HG03342 (cell line): ENCODE data around the gene FBXO48.
A peak's percentile ranks its signal among the peaks of the same experiment; 100 is the strongest.

ENCODE experiments used
- ATAC-seq: cut with Tn5 transposase; IDR thresholded peaks from one replicate; pipeline ENCODE4 v1.9.1; 2021; ENCODE audit warnings: mild to moderate bottlenecking, moderate library complexity; ENCODE audit not compliant: unreplicated experiment

The FBXO48 gene

DNA sequence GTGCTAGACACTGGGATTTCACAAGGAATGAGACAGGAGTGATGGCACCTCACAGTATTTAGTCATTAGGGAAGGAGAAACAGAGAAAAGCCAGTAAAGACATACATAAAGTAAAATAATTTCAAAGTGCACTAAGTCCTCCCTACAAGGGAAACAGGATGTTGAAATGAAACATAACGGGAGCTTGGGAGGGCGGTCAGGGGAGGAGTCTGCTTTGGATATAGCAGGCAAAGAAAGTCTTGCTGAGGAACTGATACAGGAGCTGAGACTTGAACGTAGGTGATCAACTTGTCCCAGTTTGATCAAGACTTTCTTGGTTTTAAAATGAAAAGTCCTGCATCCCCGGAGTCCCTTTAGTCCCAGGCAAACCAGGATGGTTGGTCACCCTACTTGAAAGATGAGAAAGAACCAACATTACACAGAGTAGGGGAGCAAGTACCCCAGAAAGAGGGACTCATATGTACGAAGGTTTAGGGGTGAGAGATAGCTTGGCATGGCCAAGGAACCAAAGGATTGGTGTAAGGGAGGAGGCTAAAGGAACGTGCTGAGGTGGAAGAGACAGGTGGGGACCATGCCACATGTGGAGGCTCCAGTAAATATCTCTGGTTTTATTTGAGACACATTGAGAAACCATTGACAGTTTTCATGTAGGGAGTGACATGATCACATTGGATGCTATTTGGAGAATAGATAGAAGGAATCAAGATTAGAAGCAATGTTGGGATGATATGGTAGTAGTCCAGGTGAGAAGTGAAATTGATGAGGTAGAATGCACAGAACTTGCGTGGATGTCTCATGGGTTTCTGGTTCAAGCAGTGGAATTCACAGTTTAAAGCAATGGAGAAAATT, 28.4 kb downstream of the FBXO48 start:
- no peak for ATAC-seq

DNA sequence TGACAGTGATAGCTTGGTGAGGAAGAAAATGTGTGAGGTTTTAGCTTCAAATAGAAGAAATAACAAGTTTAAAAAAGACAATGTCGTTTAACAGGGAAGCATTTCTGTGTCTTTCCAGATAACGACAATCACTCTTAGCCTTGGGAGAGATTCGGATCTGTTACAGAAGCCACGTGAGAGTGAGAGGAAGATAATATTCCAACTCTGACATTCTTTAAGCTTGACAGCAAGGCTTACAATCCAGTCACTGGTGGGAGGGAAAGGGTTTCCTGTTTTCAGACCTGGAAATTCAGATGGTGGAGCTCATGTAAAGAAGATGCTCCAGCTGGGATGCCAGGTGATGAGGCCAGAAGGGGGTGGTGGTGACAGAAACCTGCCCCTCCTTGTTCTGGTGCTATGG, 30.8 kb downstream of the FBXO48 start:
- no peak for ATAC-seq

DNA sequence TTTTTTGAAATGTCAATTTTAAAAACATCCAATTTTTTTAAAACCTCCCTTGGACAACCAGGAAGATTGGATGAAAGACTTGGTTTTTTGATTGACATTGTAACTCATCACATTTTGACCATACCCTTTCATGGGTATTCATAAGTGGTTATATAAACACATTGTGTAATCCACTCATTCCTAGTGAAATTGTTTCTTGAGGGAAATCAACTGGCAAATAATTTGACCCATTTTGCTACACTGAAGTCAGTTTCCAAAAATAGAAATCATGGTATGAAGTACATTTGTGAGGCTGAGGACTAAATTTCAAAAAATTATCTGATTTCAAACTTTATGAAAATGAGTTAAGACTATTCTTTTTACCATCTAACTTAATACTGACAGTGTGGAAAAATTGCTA, 31.5 kb downstream of the FBXO48 start:
- ATAC-seq: no peak

DNA sequence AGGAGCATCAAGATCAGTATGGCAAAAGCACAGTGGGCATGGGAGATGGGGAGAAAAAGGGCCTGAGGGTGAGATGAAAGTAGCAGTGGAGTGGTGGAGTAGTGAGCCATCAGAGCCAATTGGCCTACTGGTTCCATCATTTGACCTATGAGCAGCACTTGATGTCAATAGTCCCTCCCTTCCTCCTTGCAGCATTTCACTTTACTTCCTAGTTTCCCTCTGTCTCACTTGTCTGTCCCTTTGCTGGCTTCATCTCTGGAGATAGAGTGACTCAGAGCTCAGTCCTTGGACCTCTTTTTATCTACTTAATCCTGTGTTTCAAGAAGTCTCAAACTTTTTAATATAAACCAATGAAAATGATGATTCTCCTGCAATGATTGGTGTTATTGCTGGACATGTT, 32.1 kb downstream of the FBXO48 start:
- no peak for ATAC-seq

DNA sequence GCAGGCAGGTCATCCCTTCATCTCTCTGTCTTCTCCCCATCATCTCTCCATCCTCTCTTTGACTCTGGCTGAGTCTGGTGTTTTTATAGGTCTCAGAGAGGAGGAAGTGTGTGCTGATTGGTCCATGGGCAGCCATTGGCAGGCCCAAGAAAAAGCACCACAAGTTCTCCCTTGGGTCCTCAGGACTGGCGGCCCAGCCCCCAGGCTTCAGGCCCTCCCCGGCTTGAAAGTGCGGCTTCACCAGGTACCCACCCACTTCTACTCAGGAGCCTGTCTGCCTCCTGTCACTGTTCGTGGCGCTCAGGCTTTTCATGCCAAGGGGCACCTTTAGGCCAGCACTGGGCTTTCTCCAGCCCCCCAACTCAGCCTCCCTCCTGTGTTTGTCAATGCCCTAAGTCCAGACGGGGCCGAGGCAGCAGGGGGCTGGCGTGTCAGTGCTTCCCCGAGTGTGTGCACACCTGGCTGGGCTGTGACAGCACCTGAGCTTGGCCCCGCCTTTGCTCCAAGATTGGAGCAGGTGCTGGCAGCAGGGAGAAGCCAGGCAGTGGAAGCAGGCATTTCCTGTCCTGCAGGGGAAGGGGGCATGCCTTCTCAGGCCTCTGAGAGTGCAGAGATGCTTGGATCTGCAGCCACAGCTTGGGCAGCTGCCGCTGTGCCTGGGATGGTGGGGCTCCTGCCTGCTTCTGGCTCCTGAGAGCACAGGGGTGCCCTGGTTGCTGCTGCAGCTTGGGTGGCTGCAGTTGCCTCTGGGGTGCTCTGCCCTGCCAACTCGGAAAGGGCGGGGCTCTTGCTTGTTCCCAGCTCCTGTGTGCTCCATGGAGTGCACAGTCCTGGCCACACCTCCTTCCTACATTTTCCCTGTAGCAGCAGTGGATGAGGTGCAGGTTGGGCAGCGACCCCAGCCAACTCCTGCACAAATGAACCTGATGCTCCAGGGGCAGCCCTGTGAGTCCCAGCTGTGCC, 34.1 kb downstream of the FBXO48 start:
- no peak for ATAC-seq

DNA sequence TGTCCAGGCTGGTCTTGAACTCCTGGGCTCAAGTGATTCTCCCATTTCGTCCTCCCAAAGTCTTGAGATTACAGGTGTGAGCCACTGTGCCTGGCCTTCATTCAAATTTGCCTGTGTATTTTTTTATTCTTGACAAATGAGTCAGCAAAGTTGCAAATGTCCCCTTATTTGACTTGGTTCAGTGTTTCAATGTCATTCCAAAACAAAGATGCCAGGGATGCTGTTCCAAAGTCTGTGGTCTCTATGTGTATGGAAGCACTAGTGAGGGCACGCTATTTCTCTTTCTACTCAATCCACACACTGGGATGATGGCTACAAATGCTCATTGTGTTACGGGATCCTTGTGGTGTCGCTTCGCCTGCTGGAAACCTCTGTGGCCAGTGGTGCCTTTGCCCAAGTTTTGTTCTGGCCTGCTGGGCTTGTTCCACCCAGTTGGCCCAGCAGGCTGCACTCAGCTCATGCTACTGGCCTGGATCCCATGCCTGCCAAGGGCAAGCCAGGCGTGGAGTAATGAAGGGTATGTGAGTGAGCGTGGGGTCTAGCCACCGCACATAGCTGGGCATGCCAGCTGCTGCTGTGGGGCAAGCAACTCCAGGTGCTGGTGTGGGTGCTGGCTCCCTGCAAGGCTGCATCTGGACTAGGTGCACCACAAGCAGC, 35.6 kb downstream of the FBXO48 start:
- ATAC-seq: no peak

DNA sequence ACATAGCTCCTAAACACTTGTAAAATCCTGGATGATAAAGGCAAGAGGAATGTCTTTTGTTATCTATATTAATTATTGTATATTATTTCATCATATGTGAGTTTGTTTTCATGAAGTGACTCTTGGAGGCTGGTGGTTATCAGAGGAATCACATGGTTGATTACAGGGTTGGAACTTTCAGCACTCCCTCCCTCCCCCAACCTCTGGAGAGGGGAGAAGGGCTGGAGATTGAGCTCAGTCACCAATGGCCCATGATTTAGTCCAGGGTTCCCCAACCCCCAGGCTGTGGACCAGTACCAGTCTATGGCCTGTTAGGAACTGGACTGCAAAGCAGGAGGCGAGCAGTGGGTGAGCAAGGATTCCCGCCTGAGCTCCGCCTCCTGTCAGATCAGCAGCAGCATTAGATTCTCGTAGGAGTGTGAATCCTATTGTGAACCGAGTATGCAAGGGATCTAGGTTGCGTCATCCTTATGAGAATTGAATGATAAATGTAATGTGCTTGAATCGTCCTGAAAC, 37.7 kb downstream of the FBXO48 start:
- ATAC-seq: no peak

DNA sequence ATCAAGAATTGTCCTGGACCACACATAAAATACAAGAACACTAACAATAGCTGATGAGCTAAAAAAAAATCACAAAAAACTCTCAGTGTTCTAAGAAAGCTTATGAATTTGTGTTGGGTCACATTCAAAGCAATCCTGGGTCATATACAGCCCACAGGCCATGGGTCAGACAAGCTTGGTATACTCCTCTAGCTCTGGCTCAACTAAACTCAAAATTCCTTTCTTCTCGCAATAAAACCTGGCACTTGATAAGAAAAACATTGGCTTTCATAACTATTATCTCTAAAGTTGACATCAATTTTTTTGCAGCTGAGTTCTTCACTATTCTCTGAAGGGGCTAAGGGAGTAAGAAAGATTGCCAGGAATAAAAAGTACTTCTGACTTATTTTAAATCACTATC, 38.3 kb downstream of the FBXO48 start:
- no peak for ATAC-seq

DNA sequence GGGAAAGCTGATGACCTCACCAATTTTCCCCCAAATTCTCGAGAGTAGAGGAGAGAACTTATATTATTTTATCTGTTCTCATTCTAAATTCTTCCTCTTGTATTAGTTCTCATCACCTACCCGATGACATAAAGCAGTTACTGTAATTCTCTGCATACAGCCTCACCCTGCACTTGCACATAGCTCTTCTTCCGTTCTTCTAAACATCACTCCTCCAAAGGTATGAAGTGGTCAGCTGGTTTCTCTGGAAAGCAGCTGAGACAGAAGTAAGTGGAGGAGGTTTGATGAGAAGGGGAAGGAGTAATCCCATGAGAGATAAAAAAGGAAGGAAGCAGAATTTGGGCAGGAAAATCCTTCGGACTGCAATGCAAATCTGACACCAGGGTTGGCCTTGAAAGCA, 39.0 kb downstream of the FBXO48 start:
- no peak for ATAC-seq

DNA sequence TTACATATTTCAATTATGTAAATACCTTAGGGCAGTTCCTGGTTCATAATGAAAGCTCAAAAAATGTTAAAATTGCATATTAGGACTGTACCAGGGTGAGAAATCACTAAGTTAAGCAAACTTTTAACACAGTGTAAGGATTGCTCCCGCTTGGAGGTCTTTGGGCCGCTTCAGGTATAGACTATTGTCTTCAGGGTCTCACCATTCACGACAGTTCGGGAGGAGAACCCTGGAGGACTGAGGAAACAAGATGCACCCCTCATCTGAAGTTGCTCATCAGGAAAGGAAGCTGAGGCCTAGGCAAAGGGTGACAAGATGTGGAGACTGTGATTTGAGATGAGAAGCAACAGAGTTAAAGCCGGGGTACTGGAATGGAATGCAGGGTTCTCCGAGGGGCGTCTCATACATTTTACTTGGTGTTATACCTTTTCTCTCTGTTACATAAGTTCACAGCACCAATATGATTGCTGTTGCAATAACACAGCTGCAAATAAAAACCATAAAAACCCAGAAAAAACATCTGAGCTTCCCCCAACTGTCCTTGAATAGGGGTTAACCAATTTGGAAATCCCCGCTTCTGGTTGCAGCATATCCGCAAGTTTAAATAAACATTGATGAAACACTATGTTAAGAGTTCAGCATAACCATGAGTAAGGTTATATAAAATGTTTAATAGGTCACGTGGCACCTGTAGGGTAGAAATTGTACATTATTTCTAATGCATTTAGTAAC, 40.1 kb downstream of the FBXO48 start:
- peak; percentile 27 for ATAC-seq

DNA sequence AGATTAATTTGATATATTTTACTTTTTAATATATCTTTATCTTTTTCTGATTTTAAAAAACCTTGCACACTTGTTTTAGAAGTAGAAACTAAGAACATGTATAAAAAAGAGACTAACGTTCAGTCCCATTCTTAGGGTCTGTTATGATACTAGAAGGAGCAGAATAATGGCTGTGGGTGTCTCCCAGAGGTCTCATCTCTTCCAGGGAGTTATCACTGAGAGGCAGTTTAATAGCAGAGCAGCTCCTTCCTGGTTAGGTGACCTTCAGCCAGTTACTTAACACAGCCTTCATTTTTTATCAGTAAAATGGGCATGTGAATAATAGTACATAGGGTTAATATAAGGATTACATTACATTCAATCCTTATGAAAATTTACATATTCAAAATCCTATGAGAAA, 40.6 kb downstream of the FBXO48 start:
- no peak for ATAC-seq

DNA sequence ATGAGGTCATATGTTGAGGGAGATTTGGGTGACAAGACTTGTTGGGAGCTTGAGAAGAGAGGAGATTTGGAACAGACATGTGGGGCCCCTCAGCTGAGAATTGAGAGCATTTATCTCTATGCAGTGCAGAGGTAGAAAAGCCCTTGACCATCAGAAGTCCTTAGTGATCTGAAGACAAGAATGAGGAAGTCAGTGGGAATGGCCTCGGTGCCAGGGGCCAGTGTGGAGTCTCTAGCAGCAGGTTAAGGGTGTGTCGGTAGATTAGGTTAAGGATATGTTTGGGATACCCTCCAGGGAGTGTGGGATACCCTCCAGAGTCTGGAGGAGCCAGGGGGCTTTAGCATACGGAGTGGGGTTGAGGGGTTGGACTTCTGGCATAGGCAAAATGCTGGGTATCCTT, 41.6 kb downstream of the FBXO48 start:
- ATAC-seq: no peak

DNA sequence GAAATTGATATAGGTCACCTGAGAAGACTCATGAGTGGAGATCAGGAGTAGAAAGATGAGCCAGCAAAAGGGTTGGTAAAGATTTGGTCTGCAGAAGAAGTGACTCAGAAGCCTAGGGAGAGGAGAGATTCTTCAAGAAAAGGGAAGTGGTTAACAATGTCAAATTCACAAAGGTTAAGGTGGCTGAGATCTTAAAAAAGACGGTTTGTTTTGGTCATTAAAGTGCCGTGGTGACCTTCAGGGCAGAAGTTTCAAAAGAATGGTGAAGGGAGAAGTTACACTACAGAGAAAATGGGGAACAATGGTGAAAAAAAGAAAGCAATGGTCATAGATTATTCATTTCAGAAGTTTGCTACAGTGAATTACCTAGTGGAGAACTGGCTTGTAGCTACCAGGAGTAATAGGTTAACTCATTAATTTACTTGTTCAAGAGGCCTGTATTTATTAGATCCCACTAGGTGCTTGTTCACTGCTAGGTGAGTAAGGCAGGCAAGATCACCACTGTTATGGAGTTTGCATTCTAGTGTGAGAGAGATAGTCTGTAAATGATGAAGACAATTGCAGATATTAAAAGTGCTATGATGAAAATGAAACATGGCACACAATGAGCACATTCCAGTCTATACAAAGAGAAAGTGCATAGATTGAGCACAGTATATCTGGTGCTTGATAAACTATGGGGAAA, 43.0 kb downstream of the FBXO48 start:
- peak; percentile 76 for ATAC-seq

DNA sequence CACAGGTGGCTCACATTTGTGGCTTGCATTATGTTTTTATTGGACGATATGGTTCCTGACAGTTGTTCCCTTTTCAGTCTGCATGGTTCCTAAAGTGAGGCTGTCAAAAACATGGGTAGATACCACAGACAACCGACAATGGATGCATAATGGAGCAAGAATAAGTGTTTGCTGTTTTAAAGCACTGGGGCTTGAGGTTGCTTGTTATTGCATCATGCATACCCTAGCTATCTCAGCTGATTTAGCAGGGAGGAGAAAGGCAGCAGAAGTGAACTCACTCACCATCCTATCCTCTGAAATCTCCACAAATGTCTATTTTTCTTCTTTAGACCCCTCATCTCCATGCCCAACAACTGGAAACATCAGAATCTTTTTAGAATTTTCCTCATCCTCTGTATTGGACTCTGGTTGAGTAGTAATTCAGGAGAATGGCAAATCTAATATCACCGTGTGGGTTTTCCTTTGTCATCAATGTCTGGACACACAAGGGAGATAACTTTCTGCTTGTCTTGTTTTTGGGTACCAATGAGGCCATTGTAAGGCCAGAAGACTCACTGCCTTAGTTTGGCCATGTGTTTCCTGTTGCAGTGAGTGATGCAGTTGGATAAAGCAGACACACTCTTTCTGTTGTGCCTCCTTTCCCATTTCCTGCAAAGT, 46.7 kb downstream of the FBXO48 start:
- no peak for ATAC-seq

DNA sequence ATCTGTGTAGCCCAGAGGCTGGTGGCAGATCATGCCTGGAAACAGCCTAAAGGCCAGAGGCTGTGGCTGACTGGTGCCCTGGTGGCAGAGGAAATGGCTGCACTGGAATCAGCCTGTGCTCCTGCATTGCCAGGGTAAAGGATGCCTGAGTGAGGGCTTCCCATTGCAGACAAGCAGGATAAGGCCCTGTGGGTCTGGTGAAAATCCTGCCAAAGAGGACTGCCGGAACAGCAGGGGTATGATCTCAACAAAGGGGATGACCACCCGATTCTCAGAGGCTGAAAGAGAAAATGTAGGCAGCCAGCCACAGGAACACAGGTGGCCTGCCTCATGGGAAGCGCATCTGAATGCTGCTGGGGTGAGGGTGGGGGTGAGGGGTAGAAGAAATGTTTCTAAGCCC, 48.2 kb downstream of the FBXO48 start:
- ATAC-seq: peak; percentile 55

DNA sequence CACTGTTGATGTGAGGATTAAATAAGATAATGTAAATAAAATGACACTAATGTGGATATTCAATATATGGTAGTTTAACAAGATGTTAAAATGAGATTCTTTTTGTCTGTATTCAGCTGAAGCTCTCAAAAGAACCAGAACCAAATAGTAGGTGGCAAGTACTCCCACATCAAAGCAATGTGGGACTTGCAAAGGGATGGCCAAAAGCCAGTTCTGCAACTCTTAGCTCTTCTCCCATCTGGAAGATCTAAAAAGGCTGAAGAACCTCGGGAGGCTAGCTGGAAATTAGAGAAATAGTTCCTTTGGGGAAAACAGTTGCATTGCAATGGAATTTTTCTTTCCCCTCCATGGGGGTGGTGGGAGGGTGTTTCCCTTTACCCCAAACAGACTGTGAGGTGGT, 48.7 kb downstream of the FBXO48 start:
- ATAC-seq: no peak

DNA sequence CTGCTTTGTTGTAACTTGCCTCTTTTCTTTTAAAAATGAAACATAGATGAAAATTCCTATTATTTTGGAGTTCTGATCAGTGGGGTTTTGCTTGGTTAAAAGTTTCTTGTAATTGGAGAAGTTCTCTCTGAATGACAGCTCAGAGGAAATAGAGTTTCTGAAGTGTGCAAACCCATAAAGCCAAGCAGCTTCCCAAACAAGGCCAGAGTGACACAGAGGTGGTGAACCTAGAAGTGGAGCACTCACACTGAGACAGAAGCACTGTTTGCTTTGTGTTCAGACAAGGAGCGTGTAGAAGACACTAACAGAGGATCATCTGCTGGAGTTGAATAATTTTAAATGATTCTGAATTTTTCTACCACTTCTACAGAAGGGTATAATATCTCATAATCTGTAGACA, 49.2 kb downstream of the FBXO48 start:
- ATAC-seq: no peak

DNA sequence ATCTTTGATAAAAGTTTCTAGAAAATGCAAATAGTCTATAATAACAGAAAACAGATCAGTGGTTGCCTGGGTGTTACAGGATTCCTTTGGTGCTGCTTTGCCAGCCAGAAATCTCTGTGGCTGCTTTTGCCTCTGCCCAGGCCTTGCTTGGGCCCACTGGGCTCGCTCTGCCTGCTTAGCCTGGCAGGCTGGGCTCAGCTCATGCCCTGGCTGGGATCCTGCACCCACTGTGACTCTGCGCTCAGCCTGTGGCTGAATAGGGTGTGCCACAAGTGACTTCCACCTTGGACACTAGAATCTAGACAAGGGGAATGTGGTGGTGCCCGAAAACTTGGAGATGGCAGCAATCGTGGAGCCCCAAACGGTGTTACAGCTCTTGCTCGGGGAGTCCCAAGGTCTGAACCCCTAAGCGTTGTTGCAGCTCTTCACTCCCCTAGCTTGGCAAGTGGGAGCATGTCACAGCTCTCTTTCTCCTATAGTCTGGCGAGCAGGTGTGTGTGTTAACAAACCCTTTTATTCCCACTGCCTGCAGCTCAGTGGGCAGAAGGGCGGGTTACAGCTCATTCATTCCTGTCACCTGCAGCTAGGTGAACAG, 50.9 kb downstream of the FBXO48 start:
- ATAC-seq: no peak

DNA sequence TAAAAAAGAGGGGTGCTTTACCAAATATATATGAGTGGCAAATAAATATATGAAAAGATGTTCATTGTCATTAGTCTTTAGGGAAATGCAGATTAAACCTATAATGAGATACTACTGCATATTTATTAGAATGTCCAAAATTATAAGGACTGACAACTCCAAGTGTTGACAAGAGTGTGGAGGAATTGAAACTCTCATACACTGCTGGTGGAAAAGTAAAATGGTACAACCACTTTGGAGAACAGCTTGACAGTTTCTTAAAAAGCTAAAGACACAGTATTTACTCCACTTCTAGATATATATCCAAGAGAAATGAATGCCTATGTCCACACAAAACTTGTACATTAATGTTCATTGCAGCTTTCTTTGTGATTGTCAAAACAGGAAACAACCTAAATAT, 51.6 kb downstream of the FBXO48 start:
- no peak for ATAC-seq
